GM12892 (cell line): ENCODE data around the gene PLCG2.

Experiments used
- POLR2A ChIP-seq: IDR thresholded peaks from 2 replicates; pipeline ENCODE4 v1.6.1; 2011; ENCODE audit warnings: low read depth, low read length, control low read depth
- TAF1 ChIP-seq: IDR thresholded peaks from 2 replicates; pipeline ENCODE4 v1.6.1; 2011; ENCODE audit warnings: low read depth, mild to moderate bottlenecking, control low read depth, low read length, borderline replicate concordance

DNA sequence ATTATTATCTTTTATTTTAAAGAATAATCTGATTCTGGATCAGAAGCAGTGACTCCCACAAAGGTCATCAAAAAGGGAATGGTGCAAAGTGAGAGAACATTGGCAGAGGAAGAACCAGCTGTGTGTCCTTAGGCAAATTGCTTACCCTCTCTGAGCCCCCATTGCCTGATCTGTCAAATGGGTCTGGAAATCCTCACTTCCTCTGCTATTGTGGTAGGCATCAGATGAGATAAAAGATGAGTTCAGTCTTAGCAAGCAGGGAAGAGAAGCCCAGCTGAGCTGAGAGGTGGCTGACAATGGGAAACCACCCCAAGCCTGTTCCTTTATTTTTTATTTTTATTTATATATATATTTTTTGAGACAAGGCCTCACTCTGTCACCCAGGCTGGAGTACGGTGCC lies 24.2 kb upstream of the PLCG2 start:
- no peak for TF ChIP-seq POLR2A
- TF ChIP-seq TAF1 = no peak
